ENCODE data around the gene YIPF2. TPM values are rescaled to one million over a fixed set of nuclear protein-coding genes. Genes with fewer than 3 reads are reported as not detected.

The YIPF2 gene
- total RNA-seq, 1 donor from 2014 or later: 51.3 TPM

- Histone ChIP-seq H3K27ac (no peak overlapping the region), H3K9me3 (no peaks in the 10 kb centered on the region), H3K4me1 (no peaks in the 10 kb centered on the region), H3K4me3 (no peak overlapping the region), H3K36me3 (peaks cover 71% of the 10 kb centered on the region), H3K27me3 (no peaks in the 10 kb centered on the region)
- no peak for ATAC-seq
- intact Hi-C loops (cut with DNase I): no loop called here
- no peak for DNase-seq
- TF ChIP-seq, protein P1, sequence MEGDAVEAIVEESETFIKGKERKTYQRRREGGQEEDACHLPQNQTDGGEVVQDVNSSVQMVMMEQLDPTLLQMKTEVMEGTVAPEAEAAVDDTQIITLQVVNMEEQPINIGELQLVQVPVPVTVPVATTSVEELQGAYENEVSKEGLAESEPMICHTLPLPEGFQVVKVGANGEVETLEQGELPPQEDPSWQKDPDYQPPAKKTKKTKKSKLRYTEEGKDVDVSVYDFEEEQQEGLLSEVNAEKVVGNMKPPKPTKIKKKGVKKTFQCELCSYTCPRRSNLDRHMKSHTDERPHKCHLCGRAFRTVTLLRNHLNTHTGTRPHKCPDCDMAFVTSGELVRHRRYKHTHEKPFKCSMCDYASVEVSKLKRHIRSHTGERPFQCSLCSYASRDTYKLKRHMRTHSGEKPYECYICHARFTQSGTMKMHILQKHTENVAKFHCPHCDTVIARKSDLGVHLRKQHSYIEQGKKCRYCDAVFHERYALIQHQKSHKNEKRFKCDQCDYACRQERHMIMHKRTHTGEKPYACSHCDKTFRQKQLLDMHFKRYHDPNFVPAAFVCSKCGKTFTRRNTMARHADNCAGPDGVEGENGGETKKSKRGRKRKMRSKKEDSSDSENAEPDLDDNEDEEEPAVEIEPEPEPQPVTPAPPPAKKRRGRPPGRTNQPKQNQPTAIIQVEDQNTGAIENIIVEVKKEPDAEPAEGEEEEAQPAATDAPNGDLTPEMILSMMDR (IDR thresholded peaks at IDR 0.05): no peak
Observed at GRCh38 chr19:10916602-10917001, 11.8 kb downstream of the YIPF2 start.

- peaks cover 68% of the 10 kb centered on the region for H3K36me3 ChIP-seq
- intact Hi-C loops (cut with DNase I): no loop called here
- H3K4me3 ChIP-seq: no peak overlapping the region
- DNase-seq: no peak
- H3K9me3 ChIP-seq: no peaks in the 10 kb centered on the region
- no peak overlapping the region for H3K27ac ChIP-seq
- H3K4me1 ChIP-seq: no peaks in the 10 kb centered on the region
- no peaks in the 10 kb centered on the region for H3K27me3 ChIP-seq
- TF ChIP-seq, protein P1 (IDR thresholded peaks at IDR 0.05): no peak
- no peak for ATAC-seq
Observed at GRCh38 chr19:10915130-10916091, 13.0 kb downstream of the YIPF2 start.

GRCh38 chr19:10913716-10914340 is 14.6 kb downstream of the YIPF2 start:
- H3K4me1 ChIP-seq: no peaks in the 10 kb centered on the region
- intact Hi-C loops (cut with DNase I): no loop called here
- H3K36me3 ChIP-seq: peaks cover 71% of the 10 kb centered on the region
- no peaks in the 10 kb centered on the region for H3K9me3 ChIP-seq
- H3K27me3 ChIP-seq: no peaks in the 10 kb centered on the region
- no peak for DNase-seq
- no peak for ATAC-seq
- H3K4me3 ChIP-seq: no peak overlapping the region
- no peak overlapping the region for H3K27ac ChIP-seq
- TF ChIP-seq, protein P1 (IDR thresholded peaks at IDR 0.05): no peak

GRCh38 chr19:10912619-10913018 is 15.8 kb downstream of the YIPF2 start:
- Histone ChIP-seq H3K36me3 (peaks cover 72% of the 10 kb centered on the region), H3K27ac (no peak overlapping the region), H3K9me3 (no peaks in the 10 kb centered on the region), H3K4me1 (no peaks in the 10 kb centered on the region), H3K4me3 (no peak overlapping the region), H3K27me3 (no peaks in the 10 kb centered on the region)
- no peak for DNase-seq
- TF ChIP-seq, protein P1 (IDR thresholded peaks at IDR 0.05): no peak
- ATAC-seq: no peak
- intact Hi-C loops (cut with DNase I): no loop called here

DNA sequence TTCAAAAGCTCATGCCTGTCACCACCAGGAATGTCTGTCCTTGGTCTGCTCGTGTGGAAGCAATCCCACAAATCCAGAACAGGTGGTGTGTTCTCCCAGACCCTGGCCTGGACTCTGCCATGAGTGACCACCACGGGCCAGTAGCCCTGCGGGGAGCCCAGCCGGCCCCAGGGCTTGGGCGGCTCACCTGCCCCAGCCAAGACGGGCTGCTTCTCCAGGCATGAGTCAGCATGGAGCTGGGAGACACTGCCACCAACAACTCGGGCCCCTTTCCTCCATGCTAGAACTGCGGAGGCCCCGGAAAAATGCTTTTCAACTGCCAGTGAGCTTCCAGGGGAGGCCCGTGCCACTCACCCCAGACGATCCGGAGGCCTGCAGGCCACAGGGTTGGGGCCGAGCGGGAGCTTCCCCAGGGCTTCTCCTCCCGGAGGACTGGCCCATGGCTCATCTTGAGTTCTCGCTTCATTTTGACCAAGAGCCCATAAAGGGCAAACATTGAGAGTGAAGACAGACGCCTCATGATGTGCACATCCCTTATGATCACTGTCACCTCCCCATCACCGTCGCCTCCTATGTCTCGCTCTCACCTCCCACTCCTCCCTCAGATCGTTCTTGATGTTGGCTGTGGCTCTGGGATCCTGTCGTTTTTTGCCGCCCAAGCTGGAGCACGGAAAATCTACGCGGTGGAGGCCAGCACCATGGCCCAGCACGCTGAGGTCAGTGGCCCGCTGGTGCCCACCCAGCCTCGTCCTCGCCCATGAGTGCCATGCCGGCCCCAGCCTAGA is 16.7 kb downstream of the YIPF2 start:
- H3K36me3 ChIP-seq: peaks cover 72% of the 10 kb centered on the region
- ATAC-seq (no peak), DNase-seq (no peak)
- H3K27ac ChIP-seq: no peak overlapping the region
- H3K9me3 ChIP-seq: no peaks in the 10 kb centered on the region
- H3K27me3 ChIP-seq: no peaks in the 10 kb centered on the region
- intact Hi-C loops (cut with DNase I): no loop called here
- TF ChIP-seq, protein P1 (IDR thresholded peaks at IDR 0.05): no peak
- H3K4me1 ChIP-seq: no peaks in the 10 kb centered on the region
- H3K4me3 ChIP-seq: no peak overlapping the region
